ENCODE results near the gene MACF1. TPM values are rescaled to one million over a fixed set of nuclear protein-coding genes. Genes with fewer than 3 reads are reported as not detected.

MACF1 gene
- total RNA-seq, 1 donor from 2014 or later, result 316 TPM

DNA sequence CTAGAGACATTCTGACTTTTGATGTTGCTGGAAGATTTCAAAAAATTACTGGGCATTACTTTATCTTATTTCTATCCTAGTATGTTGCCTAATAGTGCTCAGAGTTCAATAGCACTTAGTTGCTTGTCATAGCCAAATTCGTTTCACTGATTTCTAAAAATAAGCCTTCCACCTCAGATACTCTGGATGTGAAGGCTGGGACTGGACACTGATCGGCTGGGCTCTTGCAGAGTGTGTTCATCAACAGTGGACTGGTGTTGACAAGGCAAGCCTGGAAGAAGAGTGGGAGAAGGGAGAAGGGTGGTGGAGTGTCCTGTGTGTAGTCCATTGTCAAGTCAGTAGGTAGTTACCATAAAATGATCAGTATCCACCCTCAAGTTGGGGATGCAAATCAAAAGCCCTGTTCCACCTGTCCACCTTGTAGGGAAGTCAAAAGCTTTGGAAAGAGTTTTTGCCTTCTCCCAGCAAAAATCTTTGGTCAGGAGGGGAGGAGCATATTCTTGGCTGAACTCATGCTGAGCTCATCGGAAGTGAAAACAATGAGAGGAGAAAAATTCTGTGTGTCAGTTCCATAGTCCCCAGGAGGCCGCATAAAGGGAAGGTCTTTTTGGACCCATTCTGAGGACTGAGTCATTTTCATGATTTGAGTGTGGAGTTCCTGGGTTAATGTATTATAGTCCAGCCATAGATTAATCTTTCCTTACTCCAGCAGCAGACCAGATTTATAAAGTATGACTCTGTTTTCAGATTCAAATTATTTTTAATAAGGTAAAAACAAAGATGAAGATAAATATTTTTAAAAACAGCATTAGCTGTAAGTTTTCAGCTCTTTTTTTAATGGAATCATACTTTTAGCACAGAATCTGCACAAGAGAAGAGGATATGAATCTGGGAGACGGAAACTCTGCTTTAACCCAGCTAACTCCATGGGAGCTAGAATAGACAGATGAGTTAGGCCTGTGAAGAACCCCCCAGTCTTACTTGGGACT lies 187.5 kb downstream of the MACF1 start:
- peak; percentile 83 to 92 for DNase-seq (ENCODE audit: low read depth in 2 of 2)

DNA sequence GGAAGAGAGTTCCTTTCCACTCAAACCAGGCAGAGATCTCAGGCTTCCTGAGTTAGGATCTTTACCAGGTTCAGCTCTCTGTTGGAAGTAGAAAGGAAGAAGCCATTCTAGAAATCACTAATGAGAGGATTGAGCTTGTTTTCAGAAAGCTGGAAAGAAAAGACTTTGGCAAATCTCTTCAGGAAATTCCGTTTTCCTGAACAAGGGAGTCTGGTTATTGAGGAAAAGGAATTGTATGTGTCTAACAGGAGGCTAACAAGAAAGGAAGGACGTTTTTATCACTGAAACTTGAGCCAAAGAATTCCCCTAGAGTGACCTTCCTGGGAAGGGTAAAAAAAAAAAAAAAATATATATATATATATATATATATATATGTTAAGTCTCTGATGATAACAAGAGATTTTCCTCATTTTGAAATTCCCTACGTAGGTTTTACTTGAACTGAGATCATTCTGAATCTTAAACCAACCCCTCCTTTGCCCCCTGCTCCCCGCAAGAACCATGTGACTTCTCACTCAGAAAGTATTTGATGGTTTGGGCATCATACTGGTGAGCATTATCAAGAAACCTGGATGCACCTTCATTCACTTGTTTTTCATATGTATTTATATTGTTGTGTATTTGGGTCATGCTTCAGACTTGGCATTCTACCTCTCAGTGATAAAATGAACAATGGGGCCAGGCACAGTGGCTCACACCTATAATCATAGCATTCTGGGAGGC lies 188.5 kb downstream of the MACF1 start:
- peak in 1 of 2 donors; percentile 73 for DNase-seq (ENCODE audit: low read depth in 2 of 2)

DNA sequence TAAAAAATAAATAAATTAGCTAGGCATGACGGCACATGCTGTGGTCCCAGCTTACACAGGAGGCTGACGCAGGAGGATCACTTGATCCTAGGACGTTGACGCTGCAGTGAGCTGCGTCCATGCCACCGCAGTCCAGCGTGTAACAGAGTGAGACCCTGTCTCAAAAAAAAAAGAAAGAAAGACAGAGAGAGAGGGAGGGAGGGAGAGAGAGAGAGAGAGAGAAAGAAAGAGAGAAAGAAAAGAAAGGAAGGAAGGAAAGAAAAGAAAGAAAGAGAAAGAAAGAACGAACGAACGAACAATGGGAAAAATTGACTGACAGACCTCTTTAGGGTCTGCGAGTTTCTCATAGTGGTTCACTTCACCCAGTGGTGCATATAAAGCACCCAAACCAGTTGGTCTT lies 189.2 kb downstream of the MACF1 start:
- DNase-seq (ENCODE audit: low read depth in 2 of 2), result no peak

DNA sequence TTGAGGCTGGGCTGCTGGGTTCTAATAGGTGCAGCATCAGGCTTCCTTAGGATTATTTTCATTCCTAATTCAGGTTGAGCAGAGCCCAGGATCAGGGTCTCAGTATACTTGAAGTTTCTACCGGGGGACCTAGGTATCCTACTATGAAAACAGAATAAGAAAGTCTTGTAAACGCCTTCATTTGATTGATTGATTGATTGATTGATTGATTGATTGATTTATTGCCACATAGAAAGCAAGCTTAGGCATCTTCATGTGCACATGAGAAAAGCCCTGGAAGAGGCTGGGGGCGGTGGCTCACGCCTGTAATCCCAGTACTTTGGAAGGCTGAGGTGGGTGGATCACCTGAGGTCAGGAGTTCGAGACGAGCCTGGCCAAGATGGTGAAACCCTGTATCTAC lies 189.6 kb downstream of the MACF1 start:
- DNase-seq (ENCODE audit: low read depth in 2 of 2), result no peak

DNA sequence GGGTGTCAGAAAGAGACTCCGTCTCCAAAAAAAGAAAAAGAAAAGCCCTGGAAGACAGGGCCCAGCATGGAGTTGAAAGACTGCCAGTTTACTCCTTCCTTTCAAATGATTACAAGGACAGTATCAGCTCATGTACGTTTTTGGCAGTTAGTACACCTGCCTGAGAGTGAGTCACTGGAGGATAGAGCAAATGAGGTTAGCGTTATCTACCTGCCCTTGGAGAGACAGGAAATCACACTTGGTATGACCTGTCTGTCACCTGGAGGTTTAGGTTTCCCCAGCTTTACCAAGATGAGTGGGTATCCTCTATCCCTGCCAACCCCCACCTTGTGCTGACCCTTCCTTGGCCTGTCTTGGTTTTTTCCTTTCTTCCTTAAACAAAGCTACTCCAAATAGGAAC lies 190.1 kb downstream of the MACF1 start:
- peak in 1 of 2 donors; percentile 45 for DNase-seq (ENCODE audit: low read depth in 2 of 2)

DNA sequence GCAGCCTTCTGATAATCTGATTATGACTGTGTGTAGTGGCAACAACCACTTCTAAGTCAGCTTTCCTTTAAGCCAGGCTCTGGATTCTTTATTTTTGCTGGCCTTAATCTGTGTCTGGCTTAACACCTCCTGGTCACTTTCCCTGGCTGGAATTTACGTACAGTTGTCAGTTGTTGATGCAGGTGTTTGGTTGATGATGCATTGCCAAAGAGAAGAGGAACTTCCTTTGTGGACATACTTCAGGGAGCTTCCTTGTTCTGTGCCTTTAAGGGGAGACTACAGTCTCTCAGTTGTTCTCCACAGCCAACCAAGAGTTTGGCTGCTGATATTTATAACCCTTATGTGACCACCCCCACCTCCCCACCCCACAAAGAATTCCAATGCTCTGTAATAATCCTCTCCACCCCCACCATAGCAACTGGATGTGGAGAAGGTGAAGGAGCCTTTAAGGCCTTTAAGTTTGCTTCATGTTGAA lies 190.9 kb downstream of the MACF1 start:
- peak; percentile 61 to 86 for DNase-seq (ENCODE audit: low read depth in 2 of 2)

DNA sequence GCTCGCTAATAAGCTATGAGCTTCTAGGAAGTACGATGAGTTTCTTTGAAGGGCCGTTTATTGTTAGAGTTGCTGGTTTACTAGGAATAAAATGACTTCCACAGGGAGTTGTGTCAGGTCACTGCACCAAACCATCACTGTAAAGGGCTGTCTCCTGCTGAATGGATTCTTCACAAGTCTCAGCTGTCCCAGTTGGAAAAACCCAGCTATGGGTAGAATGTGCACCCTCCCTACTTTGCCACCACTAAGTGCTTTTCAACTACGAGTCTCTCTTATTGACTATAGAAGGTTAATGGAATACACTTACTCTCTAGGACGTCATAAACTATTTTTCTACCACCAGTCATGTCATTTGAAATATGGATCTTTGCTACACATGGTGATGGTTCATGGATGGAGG lies 192.2 kb downstream of the MACF1 start:
- no peak for DNase-seq (ENCODE audit: low read depth in 2 of 2)

DNA sequence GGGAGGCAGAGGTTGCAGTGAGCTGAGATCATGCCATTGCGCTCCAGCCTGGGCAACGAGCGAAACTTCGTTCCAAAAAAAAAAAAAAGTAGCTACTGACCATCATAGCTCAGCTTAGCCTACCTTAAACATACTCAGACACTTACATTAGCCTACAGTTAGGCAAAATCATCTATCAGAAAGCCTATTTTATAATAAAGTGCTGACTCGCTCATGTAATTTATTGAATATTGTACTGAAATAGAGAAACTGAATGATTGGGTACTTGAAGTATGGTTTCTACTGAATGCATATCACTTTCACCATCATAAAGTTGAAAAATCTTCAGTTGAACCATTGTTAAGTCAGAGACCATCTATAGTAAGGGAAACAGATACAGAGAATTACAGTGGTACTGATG lies 193.0 kb downstream of the MACF1 start:
- DNase-seq (ENCODE audit: low read depth in 2 of 2), result no peak

DNA sequence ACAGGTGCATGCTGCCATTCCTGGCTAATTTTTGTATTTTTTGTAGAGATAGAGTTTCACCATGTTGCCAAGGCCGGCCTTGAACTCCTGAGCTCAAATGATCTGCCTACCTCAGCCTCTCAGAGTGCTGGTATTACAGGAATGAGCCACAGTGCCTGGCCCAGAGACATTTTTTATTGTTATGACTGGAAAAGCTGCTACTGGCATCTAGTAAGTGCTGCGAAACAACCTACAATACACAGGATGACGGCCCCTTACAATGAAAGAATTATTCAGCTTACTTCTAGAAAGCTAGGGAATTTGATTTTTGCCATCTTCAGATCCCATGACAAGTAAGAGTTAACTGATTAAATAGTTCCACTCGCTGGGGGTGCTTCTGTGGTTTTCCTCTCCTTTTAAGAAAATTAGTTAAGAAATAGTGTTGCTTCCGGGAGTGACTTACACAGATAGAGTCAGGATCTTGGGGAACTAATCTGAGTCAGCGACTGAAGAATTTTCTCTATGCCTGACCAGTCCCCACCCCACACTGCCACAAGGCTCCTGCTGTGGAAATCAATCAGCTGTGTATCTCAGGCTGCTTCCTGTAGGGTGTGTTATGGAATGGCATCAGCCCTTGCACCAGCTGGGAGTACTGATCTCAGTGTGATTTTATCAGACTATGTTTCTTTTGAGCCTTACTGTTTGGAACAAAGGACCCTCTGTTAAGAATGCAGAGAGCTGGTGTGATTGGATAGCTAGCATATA lies 194.0 kb downstream of the MACF1 start:
- DNase-seq (ENCODE audit: low read depth in 2 of 2), result peak in 1 of 2 donors; percentile 94

DNA sequence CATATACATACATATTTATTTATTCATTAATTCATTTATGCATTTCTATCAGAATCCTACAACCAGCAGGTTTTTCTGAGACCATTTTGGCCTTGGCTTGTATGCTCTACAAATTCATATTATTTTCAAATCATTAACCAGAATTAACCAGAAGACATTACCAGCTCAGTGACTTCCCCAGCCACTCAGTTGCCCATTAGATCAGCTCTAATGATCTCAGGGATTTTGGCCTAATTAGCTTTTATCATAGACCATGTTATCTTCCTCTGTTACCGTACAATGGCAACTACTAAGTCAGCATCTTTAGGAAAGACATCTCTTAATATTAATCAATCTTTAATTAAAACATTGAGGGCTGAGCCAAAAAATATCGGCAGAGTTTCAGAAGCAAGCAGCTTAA lies 196.6 kb downstream of the MACF1 start:
- DNase-seq (ENCODE audit: low read depth in 2 of 2), result no peak

DNA sequence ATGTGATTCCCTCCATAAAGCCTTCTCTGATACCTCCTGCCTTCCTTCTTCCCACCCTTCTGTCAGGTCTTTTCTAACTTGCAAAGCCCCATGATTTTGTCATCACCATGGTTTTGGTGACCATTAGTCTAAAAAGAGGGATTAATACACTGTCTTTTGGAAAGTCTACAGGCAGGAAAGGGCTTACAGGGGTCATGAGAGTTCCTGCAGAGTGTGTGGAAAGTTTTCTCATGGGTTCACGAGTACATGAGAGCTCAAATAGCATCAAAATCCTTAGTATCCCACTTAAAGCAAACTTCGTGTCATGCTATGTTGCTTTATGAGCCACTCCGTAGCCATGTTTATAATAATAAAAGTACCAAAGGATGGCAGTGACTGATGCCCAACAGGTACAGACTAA lies 200.4 kb downstream of the MACF1 start:
- DNase-seq (ENCODE audit: low read depth in 2 of 2), result no peak

DNA sequence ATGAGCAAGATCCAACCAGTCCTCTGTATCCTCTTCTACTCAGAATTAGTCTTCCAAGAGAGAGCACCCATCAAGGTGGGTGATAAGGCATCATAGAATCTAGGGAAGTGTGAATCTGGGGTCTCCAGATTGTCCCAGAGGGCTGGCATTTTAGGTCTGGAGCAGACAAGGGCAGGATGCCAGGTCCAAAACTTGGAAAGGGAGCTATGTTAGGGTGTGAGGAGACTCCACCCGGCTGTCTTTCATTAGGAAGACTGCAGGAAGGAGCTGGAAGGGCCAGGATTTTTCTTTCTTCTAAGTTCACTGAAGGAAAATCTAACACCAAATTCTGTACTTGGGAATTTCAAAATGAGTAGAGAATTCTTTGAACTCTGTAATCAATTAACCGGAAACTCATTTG lies 200.9 kb downstream of the MACF1 start:
- DNase-seq (ENCODE audit: low read depth in 2 of 2), result no peak

DNA sequence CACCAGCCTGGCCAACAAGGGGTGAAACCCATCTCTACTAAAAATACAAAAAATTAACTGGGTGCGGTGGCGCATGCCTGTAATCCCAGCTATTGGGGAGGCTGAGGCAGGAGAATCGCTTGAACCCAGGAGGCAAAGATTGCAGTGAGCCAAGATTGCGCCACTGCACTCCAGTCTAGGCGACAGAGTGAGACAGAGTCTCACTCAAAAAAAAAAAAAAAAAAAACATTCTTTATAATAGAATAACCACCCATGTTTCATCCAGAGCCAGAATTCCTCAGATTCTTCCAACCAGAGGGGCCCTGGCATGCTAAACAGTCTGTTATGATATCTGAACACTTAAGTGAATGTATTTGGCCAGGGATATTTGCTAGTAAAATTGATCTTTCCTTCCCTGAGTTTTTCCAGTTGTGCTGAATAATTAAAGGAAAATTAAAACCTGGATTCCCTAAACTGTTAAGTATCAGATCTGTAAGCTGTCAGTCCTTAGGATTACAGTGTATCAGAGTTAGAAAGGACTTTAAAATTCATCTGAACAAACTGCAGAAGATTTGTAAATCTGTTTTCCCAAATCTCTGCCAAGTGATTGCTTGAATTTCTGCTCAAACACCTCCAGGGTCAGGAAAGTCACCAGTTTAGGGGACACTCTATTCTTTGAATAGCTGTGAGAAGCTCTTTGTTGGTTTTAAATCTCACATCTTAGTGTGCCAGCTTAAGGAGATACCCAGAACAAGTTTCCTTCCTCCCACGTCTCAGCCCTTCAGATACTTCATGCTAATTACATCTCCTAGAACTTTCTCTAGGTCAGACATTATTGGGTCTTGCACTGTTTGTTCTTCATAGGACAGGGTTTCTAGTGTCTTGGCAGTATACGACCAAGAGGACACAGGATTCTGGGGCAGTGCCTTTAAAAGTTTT lies 202.3 kb downstream of the MACF1 start:
- DNase-seq (ENCODE audit: low read depth in 2 of 2), result no peak

DNA sequence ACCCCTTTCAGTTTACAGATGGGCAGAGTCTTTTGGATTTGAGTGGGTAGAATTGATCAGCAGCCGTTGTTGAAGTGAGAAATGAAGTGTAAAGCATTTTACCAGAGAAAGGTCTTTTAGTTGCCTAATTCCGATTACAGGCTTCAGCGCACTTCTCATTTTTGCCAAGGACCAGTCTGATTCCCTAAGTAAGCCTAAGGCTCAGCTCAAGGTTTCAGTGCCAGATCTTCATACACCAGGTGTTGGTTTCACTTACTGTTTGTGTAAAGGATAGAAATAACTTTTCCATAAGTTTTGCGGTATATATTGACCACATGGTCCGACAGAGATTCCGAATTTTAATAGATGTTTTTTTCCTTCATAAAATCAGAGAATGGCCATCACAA lies 203.0 kb downstream of the MACF1 start:
- DNase-seq (ENCODE audit: low read depth in 2 of 2), result no peak

DNA sequence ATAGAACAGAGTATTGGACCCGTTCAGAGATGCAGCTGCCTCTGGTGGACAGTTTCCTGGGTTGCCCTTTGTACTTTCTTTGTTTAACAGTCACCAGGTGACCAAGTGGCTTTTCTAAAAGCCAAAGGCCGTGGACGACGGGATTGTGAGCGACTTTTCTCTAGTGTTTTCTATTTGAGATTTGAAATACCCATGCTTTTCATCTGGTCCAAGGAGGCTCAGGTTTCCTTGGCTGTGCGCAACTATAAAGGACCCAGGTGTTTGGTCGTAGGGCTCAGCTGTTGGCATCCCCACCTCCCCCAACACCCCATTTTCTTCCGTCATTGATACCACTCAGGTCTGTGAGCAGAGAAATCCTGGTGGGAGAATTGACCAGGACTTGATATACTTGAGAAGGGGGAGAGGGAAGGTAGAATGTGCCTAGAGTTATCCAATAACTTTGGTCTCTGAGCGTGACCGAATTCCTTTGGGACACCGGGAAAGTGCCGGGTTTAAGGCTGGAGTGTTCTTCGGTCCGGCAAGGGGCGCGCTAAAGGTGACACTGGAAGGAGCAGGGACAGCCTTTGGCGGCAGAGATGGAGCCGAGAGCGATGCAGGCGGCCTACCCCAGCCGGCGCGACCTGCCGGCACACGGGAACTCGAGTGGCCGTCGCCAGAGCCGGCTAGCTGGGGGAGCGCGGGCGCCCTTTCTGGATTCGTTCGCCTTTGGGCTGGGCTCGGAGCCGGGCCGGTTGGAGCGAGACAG lies 203.6 kb downstream of the MACF1 start:
- no peak for DNase-seq (ENCODE audit: low read depth in 2 of 2)

DNA sequence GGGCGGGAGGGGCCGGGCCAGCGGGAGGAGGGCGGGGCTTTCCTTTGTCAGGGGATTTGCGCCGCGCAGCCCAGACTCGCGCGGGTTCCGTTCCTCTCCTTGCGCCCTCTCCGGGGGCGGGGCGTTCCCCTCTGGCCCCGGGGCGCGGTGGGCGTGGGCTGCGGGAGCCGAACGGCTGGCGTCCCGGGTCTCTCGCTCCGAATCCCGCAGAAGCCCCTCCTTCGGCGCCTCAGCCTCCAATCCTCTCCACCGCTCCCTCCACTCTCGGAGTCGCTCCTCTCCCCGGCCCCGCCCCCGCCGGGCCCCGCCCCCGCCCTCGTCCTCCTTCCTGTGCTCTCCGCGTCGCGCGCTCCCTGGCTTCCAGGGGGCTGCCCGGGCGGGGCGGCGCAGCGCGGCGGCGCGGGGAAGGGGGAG lies 204.2 kb downstream of the MACF1 start:
- peak; percentile 78 to 94 for DNase-seq (ENCODE audit: low read depth in 2 of 2)

DNA sequence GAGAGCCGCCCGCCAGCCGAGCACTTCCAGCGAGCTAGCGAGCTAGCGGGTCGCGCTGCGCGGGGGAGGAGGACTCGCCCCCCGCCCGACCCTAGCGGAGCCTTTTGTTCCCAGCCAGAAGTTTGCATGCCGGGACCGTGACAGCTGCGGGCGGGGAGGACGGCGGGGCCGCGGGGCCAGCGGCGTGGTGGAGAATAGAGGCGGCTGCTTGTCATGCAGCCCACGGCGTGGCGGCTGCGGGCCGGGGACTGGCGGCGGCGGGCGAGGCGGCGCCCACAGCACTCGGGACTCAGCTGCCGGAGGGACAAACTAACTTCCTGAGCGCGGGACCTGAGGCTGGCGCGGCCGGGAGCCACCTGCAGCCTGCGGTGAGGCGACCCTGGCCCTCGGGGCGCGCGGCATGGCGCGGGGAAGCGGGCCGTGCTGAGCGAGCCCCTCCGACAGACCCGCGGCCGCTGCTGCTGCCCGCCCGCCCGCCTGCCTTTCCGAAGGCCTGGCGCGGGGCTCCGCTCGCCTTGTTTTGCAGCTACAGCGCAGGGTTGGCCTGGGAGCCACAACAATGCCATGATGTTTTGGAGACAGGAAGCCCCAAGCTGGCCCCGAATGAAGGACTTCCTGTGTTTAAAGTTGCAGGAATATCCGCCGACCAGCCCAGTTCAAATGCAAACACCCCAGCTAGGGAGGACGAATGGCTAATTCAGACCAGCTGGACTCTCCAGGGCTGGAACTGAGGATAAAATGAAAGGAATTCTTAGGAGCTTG lies 204.7 kb downstream of the MACF1 start:
- DNase-seq (ENCODE audit: low read depth in 2 of 2), result peak; percentile 88 to 91

DNA sequence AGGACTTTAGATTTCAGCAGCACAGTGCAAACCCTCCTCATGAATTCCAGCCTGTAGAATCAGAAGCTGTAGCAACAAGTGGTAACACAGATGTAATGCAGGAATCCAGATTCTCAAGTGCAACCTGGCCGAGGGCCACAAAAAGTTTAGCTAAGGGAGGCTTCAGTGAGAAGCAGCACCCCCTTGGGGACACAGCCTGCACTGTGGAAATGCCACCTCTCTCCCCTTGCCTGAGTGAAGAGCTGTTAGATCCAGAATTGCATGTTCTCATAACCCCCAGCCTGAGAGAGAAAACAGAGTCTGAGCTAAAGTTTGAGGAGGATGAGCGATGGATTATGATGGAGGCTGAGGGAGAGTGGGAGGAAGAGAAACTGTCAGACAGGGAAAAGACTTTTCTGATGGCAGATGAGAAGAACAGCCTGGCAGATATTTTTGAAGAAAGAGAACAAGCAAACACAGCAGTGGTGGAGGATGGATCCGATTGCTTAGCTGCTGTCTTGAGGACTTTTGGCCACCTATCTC lies 206.5 kb downstream of the MACF1 start:
- DNase-seq (ENCODE audit: low read depth in 2 of 2), result peak; percentile 63 to 76
